PC-3 (cell line): ENCODE measurements around the gene MEGF6.

Experiments used
- EZH2 ChIP-seq: fragments of 300-600 bp; sonication (generic); IDR thresholded peaks from one replicate; pipeline ENCODE4 v1.6.1; 2017; ENCODE audit warnings: antibody characterized with exemption, mild to moderate bottlenecking, low read length; ENCODE audit not compliant: unreplicated experiment
- EZH2phosphoT487 ChIP-seq: fragments of 300-600 bp; sonication (generic); IDR thresholded peaks from 2 replicates; pipeline ENCODE4 v1.6.1; 2018; ENCODE audit warnings: mild to moderate bottlenecking, antibody characterized with exemption, low read length, borderline replicate concordance
- TF ChIP-seq, protein P1 (sequence below): fragments of 300-600 bp; sonication (generic); conservative IDR thresholded peaks from 2 replicates; pipeline ENCODE4 v1.5.1; 2017; ENCODE audit warnings: antibody characterized with exemption, low read depth, mild to moderate bottlenecking, low read length

DNA sequence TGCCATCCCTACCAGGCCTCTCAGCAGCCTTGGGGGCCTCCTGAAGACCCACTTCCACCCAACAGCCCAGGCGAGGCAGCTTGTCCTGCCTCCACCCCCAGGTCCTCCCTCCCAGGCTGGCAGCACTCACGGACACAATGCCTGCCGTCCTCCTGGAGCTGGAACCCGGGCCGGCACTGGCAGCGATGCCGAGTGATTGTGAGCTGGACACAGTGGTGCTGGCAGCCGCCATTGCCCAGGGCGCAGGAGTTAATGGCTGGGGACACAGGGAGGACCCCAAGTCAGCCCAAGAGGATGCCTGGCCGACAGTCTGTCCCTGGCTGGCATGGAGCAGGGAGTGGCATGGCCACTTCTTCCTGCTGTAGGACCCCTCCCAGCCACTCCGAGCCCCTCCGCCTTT lies 96.0 kb downstream of the MEGF6 start:
- TF ChIP-seq, protein P1, sequence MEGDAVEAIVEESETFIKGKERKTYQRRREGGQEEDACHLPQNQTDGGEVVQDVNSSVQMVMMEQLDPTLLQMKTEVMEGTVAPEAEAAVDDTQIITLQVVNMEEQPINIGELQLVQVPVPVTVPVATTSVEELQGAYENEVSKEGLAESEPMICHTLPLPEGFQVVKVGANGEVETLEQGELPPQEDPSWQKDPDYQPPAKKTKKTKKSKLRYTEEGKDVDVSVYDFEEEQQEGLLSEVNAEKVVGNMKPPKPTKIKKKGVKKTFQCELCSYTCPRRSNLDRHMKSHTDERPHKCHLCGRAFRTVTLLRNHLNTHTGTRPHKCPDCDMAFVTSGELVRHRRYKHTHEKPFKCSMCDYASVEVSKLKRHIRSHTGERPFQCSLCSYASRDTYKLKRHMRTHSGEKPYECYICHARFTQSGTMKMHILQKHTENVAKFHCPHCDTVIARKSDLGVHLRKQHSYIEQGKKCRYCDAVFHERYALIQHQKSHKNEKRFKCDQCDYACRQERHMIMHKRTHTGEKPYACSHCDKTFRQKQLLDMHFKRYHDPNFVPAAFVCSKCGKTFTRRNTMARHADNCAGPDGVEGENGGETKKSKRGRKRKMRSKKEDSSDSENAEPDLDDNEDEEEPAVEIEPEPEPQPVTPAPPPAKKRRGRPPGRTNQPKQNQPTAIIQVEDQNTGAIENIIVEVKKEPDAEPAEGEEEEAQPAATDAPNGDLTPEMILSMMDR, result no peak
- TF ChIP-seq EZH2phosphoT487 (no peak), EZH2 (no peak)
